Smooth muscle cell of the brain vasculature (primary cell): ENCODE measurements around the gene WWC1.

ENCODE experiments used
- DNase-seq: peaks from one replicate; pipeline ENCODE4 v3.0.0-alpha.2; 2012; ENCODE audit warnings: low read depth, low spot score

The WWC1 gene

GRCh38 chr5:168362097-168362885, 70.8 kb downstream of the WWC1 start:
- no peak for DNase-seq

DNA sequence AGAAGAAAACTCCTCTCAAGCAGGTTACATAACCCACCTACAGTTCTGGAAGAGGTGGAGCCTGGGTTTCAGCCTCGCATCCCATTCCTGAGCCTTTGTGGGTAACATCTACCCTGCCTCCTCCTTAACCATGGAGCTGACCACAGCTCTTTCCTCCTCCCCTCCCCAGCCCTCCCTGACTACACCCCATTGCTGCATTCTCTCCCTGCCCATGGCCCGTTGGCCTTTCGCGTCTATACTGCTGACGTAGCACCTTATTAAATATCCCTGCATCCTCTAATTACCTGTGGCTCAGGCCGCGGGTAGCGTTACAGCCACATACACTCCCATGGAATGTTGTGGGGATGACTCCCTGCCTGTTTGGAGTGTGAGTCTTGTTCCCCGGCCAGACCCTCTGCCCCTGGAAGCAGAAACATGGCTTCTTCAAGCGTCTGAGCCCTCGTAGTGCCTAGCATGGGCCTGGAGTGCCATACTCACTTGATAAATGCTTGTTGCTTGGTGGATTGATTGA, 72.8 kb downstream of the WWC1 start:
- DNase-seq: no peak

- no peak for DNase-seq
Measured at GRCh38 chr5:168364750-168365550, 73.5 kb downstream of the WWC1 start.

GRCh38 chr5:168365581-168366081, 74.2 kb downstream of the WWC1 start:
- DNase-seq: no peak

GRCh38 chr5:168366116-168366515, 74.7 kb downstream of the WWC1 start:
- no peak for DNase-seq

- DNase-seq: no peak
Measured at GRCh38 chr5:168368854-168369253, 77.4 kb downstream of the WWC1 start.

DNA sequence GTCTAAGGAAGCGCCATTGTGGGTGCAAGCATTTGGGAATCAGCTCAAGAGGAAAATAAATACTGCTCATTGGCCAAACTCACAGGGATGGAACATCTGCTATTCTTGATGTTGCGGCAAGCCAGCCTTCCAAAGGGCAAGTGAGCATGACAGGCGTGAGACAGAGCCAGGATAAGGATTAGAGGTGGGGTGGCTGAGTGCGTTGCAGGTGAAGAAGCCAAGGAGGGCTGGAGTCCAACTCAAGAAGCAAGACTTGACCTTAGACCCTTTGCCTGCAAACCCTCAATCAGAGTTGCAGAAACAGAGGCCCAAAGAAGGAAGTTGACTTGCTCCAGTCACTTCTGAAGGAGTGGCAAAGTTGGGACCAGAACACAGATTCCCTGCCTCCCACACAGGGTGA, 79.4 kb downstream of the WWC1 start:
- DNase-seq: no peak

DNA sequence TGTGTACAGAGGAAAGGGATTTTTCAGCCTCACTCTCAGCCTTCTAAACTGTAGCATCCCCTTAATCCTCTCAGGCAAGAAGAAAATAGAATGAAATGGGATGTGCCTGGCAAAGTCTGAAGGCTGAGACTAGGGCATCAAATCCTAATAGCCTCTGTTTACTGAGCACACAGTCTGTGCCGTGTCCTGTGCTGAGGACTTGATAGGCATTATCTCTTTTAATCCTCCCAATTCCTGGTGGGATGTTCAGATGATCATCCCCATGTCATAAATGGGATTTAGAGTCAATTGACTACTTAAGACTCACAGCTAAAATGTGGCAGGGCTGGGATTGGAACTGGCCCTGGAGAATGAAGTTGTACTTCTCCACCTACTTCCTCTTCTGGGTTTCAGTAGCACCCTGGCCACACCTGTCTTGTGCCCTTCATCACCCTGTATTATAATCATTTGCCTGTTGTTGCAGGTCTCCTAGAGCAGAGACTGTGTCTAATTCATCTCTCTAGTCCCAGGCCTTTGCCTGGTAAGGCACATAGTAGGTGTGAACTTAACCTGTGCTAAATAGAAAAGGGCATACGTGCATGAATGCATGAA, 81.0 kb downstream of the WWC1 start:
- DNase-seq: no peak

- no peak for DNase-seq
Measured at GRCh38 chr5:168374532-168374931, 83.1 kb downstream of the WWC1 start.

- DNase-seq: no peak
Measured at GRCh38 chr5:168375214-168375613, 83.8 kb downstream of the WWC1 start.

- DNase-seq: no peak
Measured at GRCh38 chr5:168377525-168377924, 86.1 kb downstream of the WWC1 start.

GRCh38 chr5:168378741-168379140, 87.3 kb downstream of the WWC1 start:
- no peak for DNase-seq

GRCh38 chr5:168382421-168382820, 91.0 kb downstream of the WWC1 start:
- no peak for DNase-seq

GRCh38 chr5:168390491-168390890, 99.0 kb downstream of the WWC1 start:
- no peak for DNase-seq

GRCh38 chr5:168393773-168394172, 102.3 kb downstream of the WWC1 start:
- DNase-seq: no peak

DNA sequence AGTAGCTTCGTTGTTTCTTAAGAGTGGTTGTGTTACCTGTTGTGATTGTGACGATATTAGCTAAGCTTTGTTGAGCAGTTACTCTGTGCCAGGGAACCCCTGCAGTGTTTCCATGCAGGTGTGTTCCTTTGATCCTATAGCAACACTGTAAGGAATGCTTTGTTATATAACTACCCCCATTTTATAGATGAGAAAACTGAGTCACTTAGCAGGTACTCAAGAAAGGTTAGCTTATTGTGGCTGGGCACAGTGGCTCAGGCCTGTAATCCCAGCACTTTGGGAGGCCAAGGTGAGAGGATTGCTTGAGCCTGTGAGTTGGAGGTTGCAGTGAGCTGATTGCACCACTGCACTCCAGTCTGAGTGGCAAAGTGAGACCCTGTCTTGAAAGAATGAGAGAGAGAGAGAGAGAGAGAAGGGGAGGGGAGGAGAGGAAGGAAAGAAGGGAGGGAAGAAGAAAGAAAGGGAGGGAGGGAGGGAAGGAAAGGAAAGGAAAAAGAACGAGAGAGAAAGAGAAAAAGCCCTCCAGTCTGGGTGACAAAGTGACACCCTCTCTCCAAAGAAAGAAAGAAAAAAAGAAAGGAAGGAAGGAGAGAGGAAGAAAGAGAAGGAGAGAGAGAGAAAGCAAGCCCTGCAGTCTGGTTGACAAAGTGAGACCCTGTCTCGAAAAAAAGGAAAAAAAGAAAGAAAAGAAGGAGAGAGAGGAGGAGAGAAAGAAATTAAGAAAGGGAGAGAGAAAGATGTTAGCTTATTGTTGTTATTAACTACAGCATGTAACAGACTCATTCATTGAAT, 109.2 kb downstream of the WWC1 start:
- no peak for DNase-seq

DNA sequence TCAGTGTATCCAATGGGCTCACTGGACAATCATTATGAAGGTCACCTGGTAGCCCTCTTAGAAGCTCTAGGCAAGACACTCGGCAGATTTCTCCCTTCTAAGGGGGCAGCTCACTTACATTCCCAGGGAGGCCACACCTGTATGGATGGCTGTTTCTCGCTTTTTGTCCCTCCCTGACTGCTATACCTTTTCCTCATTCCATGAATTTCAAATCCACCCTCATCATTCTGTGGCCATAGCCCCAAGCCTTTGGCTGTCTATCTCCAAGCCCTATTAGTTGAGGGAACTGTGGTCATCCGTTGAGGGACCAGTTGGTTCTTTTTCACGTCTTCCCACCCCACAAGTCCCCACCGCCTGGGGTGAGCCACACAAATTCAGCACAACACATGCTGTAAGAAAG, 109.8 kb downstream of the WWC1 start:
- DNase-seq: no peak

DNA sequence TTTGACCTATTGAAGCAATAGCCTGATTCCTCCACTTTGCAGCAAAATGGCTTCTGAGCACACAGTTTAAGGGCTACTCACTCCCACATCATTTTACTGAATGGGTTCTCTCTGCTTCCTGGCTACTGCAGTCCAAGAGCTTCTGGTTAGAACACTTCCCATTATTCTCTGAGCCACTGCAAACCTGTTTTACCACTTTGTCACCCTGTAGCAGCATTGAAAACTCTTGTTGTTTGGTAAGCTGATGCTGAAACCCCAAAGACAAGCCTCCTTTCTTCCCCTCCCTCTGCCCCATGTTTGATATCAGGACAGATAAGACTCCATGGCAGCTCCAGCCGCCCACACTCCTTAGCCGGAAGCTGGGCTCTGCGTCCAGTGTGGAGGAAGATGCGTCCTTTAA, 110.4 kb downstream of the WWC1 start:
- DNase-seq: no peak

DNA sequence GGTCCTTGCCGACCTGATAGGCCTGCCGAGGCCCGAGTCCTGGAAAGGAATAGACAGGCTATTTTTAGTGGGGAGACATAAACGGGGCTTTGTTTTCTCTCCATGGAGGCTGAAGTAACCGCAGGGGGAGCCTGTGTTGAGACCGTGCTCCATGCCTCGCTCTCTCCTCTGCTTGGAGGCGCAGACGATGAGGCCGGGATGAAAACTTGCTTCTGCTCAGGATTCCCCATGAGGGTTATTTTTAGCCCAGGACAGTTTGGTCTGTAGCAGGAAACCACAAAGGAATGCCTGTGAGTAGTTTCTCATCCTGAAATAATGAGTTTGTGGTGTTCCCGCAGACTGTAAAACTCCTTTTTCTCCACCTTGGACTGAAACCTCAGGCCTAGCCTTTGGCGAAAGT, 112.9 kb downstream of the WWC1 start:
- DNase-seq: peak; percentile 52

GRCh38 chr5:168407211-168407610, 115.8 kb downstream of the WWC1 start:
- no peak for DNase-seq

DNA sequence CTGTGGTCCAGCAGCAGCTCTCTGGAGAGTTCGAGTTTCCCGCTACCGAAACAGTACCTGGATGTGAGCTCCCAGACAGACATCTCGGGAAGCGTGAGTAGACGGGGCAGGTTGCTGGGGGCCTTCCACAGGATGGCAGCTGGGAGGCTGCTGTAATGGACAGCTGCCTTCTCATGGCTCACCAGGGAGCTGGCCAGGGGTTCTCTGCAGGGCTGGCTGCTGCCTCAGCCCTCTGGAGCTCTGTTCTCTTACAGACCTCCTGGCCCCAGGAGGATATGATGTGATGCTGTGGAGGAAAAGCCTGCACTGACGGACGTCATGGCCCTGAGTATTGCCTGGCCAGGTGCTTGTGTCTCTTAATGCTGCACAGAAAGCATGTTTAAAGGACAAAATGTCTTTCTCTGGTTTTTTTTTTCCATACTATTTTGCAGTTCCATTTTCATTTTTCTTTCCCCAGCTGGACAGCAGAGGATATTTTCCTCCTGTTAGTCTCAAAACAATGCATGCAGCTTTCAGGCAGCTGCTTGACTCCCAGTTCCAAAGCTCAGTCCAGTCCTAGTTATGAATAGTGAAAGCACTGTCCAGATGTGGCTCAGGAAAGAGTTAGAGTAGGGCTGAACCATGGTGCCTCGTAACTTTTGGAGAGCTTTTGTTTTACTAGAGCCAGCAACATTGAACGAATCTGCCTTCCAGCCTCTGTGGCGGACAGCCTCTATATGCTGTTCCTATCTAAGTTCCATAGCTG, 117.3 kb downstream of the WWC1 start:
- no peak for DNase-seq
